Muscle of arm (tissue), 12 donors: ENCODE results near the gene TBC1D20. TPM values are rescaled to one million over a fixed set of nuclear protein-coding genes. Genes with fewer than 3 reads are reported as not detected.

Experiments used
- polyA plus RNA-seq, 12 donors: library from polyadenylated mRNA; unstranded; fragments of 120-200 nt; gene quantifications; one replicate each; pipeline ENCODE4 v1.2.1, GENCODE V29; 2013; ENCODE audit not compliant: insufficient read length in 12 of 12

The TBC1D20 gene
- polyA plus RNA-seq, 12 donors = 27.5 to 36.4 (median 32.8) TPM; not detected in 1

Other genes with a start within 250 kb of the TBC1D20 start
- gene DEFB129, start 235.3 kb downstream of the TBC1D20 start, polyA plus RNA-seq = not detected
- not detected for gene DEFB132, start 204.8 kb downstream of the TBC1D20 start, polyA plus RNA-seq
- gene C20orf96, start 171.8 kb downstream of the TBC1D20 start, polyA plus RNA-seq = 10 to 100 TPM in 8 of 12 donors, 1 to 10 TPM in 3, not detected in 1; 8.2 to 18.4 (median 11.2) TPM
- gene ZCCHC3, start 165.0 kb downstream of the TBC1D20 start, polyA plus RNA-seq = 10 to 100 TPM in 11 of 12 donors, not detected in 1; 24.3 to 37.8 (median 28.0) TPM
- 100 to 1,000 TPM in 1 of 12 donors, 10 to 100 TPM in 11; 15.4 to 181 (median 19.8) TPM for gene SOX12, start 137.0 kb downstream of the TBC1D20 start, polyA plus RNA-seq
- 10 to 100 TPM in 11 of 12 donors, not detected in 1; 20.7 to 30.9 (median 24.9) TPM for gene NRSN2, start 115.4 kb downstream of the TBC1D20 start, polyA plus RNA-seq
- gene TRIB3, start 81.8 kb downstream of the TBC1D20 start, polyA plus RNA-seq = 1 to 10 TPM in 10 of 12 donors, not detected in 2; 2.1 to 4.0 (median 2.9) TPM
- 10 to 100 TPM in 11 of 12 donors, not detected in 1; 42.4 to 72.1 (median 49.8) TPM for gene RBCK1, start 54.2 kb downstream of the TBC1D20 start, polyA plus RNA-seq
- 100 to 1,000 TPM; 108 to 723 (median 125) TPM for gene CSNK2A1, start 81.3 kb upstream of the TBC1D20 start, polyA plus RNA-seq
- 1 to 10 TPM in 10 of 12 donors, not detected in 2; 1.8 to 4.5 (median 3.6) TPM for gene TCF15, start 147.8 kb upstream of the TBC1D20 start, polyA plus RNA-seq
- gene SRXN1, start 190.7 kb upstream of the TBC1D20 start, polyA plus RNA-seq = 10 to 100 TPM in 3 of 12 donors, 1 to 10 TPM in 8, not detected in 1; 5.2 to 13.0 (median 8.3) TPM
- gene SCRT2, start 213.3 kb upstream of the TBC1D20 start, polyA plus RNA-seq = under 1 TPM in 3 of 12 donors, not detected in 9; 0.03 to 0.18 (median 0.08) TPM